Measurements from ENCODE around the gene NEK7.

The NEK7 gene

GRCh38 chr1:198281911-198282310, 125.1 kb downstream of the NEK7 start:
- Histone ChIP-seq H3K27me3 (ENCODE audit: control insufficient read depth, insufficient read depth, low read length) (no peaks in the 10 kb centered on the region), H3K9me3 (ENCODE audit: control insufficient read depth, insufficient read depth, low read length) (no peaks in the 10 kb centered on the region), H3K36me3 (ENCODE audit: control insufficient read depth, insufficient read depth, low read length) (no peaks in the 10 kb centered on the region), H3K27ac (ENCODE audit: low read length) (no peak overlapping the region), H3K4me3 (ENCODE audit: low read length) (no peak overlapping the region), H3K4me1 (ENCODE audit: control insufficient read depth, insufficient read depth, low read length) (no peaks in the 10 kb centered on the region)
- no peak for DNase-seq (ENCODE audit: low read depth, low spot score)
- WGBS (ENCODE audit: insufficient coverage, insufficient read length), result 100% methylated on average over 1 of the region's 1 CpG

- no CpG with 5 or more reads among the region's 6 CpGs for WGBS (ENCODE audit: insufficient coverage, insufficient read length)
- DNase-seq (ENCODE audit: low read depth, low spot score), result no peak
Measured at GRCh38 chr1:198283222-198283621, 126.4 kb downstream of the NEK7 start.

GRCh38 chr1:198287916-198288315, 131.1 kb downstream of the NEK7 start:
- Histone ChIP-seq H3K9me3 (ENCODE audit: control insufficient read depth, insufficient read depth, low read length) (no peaks in the 10 kb centered on the region), H3K4me3 (ENCODE audit: low read length) (no peak overlapping the region), H3K36me3 (ENCODE audit: control insufficient read depth, insufficient read depth, low read length) (no peaks in the 10 kb centered on the region), H3K4me1 (ENCODE audit: control insufficient read depth, insufficient read depth, low read length) (no peaks in the 10 kb centered on the region), H3K27ac (ENCODE audit: low read length) (no peak overlapping the region), H3K27me3 (ENCODE audit: control insufficient read depth, insufficient read depth, low read length) (no peaks in the 10 kb centered on the region)
- WGBS (ENCODE audit: insufficient coverage, insufficient read length), result no CpG with 5 or more reads among the region's 4 CpGs
- DNase-seq (ENCODE audit: low read depth, low spot score), result no peak

More at GRCh38 chr1:198283222-198283621, 126.4 kb downstream of the NEK7 start:
- Histone ChIP-seq H3K4me1 (ENCODE audit: control insufficient read depth, insufficient read depth, low read length) (no peaks in the 10 kb centered on the region), H3K9me3 (ENCODE audit: control insufficient read depth, insufficient read depth, low read length) (no peaks in the 10 kb centered on the region), H3K27ac (ENCODE audit: low read length) (no peak overlapping the region), H3K4me3 (ENCODE audit: low read length) (no peak overlapping the region), H3K27me3 (ENCODE audit: control insufficient read depth, insufficient read depth, low read length) (no peaks in the 10 kb centered on the region), H3K36me3 (ENCODE audit: control insufficient read depth, insufficient read depth, low read length) (no peaks in the 10 kb centered on the region)

- WGBS (ENCODE audit: insufficient coverage, insufficient read length), result no CpG with 5 or more reads among the region's 7 CpGs
- Histone ChIP-seq H3K4me1 (ENCODE audit: control insufficient read depth, insufficient read depth, low read length) (no peaks in the 10 kb centered on the region), H3K36me3 (ENCODE audit: control insufficient read depth, insufficient read depth, low read length) (no peaks in the 10 kb centered on the region), H3K27me3 (ENCODE audit: control insufficient read depth, insufficient read depth, low read length) (no peaks in the 10 kb centered on the region), H3K9me3 (ENCODE audit: control insufficient read depth, insufficient read depth, low read length) (no peaks in the 10 kb centered on the region), H3K27ac (ENCODE audit: low read length) (no peak overlapping the region), H3K4me3 (ENCODE audit: low read length) (no peak overlapping the region)
- DNase-seq (ENCODE audit: low read depth, low spot score), result no peak
Measured at GRCh38 chr1:198290089-198290683, 133.4 kb downstream of the NEK7 start.

- H3K9me3 ChIP-seq (ENCODE audit: control insufficient read depth, insufficient read depth, low read length), result no peaks in the 10 kb centered on the region
- H3K36me3 ChIP-seq (ENCODE audit: control insufficient read depth, insufficient read depth, low read length), result no peaks in the 10 kb centered on the region
- no peaks in the 10 kb centered on the region for H3K27me3 ChIP-seq (ENCODE audit: control insufficient read depth, insufficient read depth, low read length)
- no peak overlapping the region for H3K4me3 ChIP-seq (ENCODE audit: low read length)
- DNase-seq (ENCODE audit: low read depth, low spot score), result no peak
- H3K4me1 ChIP-seq (ENCODE audit: control insufficient read depth, insufficient read depth, low read length), result no peaks in the 10 kb centered on the region
- no peak overlapping the region for H3K27ac ChIP-seq (ENCODE audit: low read length)
Measured at GRCh38 chr1:198291036-198291435, 134.2 kb downstream of the NEK7 start.

GRCh38 chr1:198291924-198292323, 135.1 kb downstream of the NEK7 start:
- Histone ChIP-seq H3K9me3 (ENCODE audit: control insufficient read depth, insufficient read depth, low read length) (no peaks in the 10 kb centered on the region), H3K4me3 (ENCODE audit: low read length) (no peak overlapping the region), H3K4me1 (ENCODE audit: control insufficient read depth, insufficient read depth, low read length) (no peaks in the 10 kb centered on the region), H3K27ac (ENCODE audit: low read length) (no peak overlapping the region), H3K27me3 (ENCODE audit: control insufficient read depth, insufficient read depth, low read length) (no peaks in the 10 kb centered on the region), H3K36me3 (ENCODE audit: control insufficient read depth, insufficient read depth, low read length) (no peaks in the 10 kb centered on the region)
- no peak for DNase-seq (ENCODE audit: low read depth, low spot score)

- no peaks in the 10 kb centered on the region for H3K4me1 ChIP-seq (ENCODE audit: control insufficient read depth, insufficient read depth, low read length)
- no peaks in the 10 kb centered on the region for H3K27me3 ChIP-seq (ENCODE audit: control insufficient read depth, insufficient read depth, low read length)
- no CpG with 5 or more reads among the region's 8 CpGs for WGBS (ENCODE audit: insufficient coverage, insufficient read length)
- DNase-seq (ENCODE audit: low read depth, low spot score), result no peak
- no peaks in the 10 kb centered on the region for H3K9me3 ChIP-seq (ENCODE audit: control insufficient read depth, insufficient read depth, low read length)
- H3K36me3 ChIP-seq (ENCODE audit: control insufficient read depth, insufficient read depth, low read length), result no peaks in the 10 kb centered on the region
- H3K27ac ChIP-seq (ENCODE audit: low read length), result no peak overlapping the region
- no peak overlapping the region for H3K4me3 ChIP-seq (ENCODE audit: low read length)
Measured at GRCh38 chr1:198295225-198295624, 138.4 kb downstream of the NEK7 start.

GRCh38 chr1:198295971-198296370, 139.2 kb downstream of the NEK7 start:
- H3K4me3 ChIP-seq (ENCODE audit: low read length), result no peak overlapping the region
- H3K4me1 ChIP-seq (ENCODE audit: control insufficient read depth, insufficient read depth, low read length), result no peaks in the 10 kb centered on the region
- WGBS (ENCODE audit: insufficient coverage, insufficient read length), result no CpG with 5 or more reads among the region's 4 CpGs
- DNase-seq (ENCODE audit: low read depth, low spot score), result no peak
- H3K9me3 ChIP-seq (ENCODE audit: control insufficient read depth, insufficient read depth, low read length), result no peaks in the 10 kb centered on the region
- H3K27me3 ChIP-seq (ENCODE audit: control insufficient read depth, insufficient read depth, low read length), result no peaks in the 10 kb centered on the region
- H3K36me3 ChIP-seq (ENCODE audit: control insufficient read depth, insufficient read depth, low read length), result no peaks in the 10 kb centered on the region
- H3K27ac ChIP-seq (ENCODE audit: low read length), result no peak overlapping the region

GRCh38 chr1:198297281-198297680, 140.5 kb downstream of the NEK7 start:
- Histone ChIP-seq H3K4me3 (ENCODE audit: low read length) (no peak overlapping the region), H3K4me1 (ENCODE audit: control insufficient read depth, insufficient read depth, low read length) (no peaks in the 10 kb centered on the region), H3K36me3 (ENCODE audit: control insufficient read depth, insufficient read depth, low read length) (no peaks in the 10 kb centered on the region), H3K9me3 (ENCODE audit: control insufficient read depth, insufficient read depth, low read length) (no peaks in the 10 kb centered on the region), H3K27me3 (ENCODE audit: control insufficient read depth, insufficient read depth, low read length) (no peaks in the 10 kb centered on the region), H3K27ac (ENCODE audit: low read length) (no peak overlapping the region)
- 100% methylated on average over 1 of the region's 2 CpGs for WGBS (ENCODE audit: insufficient coverage, insufficient read length)
- no peak for DNase-seq (ENCODE audit: low read depth, low spot score)

GRCh38 chr1:198298640-198299039, 141.8 kb downstream of the NEK7 start:
- Histone ChIP-seq H3K27me3 (ENCODE audit: control insufficient read depth, insufficient read depth, low read length) (no peaks in the 10 kb centered on the region), H3K4me3 (ENCODE audit: low read length) (no peak overlapping the region), H3K36me3 (ENCODE audit: control insufficient read depth, insufficient read depth, low read length) (no peaks in the 10 kb centered on the region), H3K9me3 (ENCODE audit: control insufficient read depth, insufficient read depth, low read length) (no peaks in the 10 kb centered on the region), H3K27ac (ENCODE audit: low read length) (no peak overlapping the region), H3K4me1 (ENCODE audit: control insufficient read depth, insufficient read depth, low read length) (no peaks in the 10 kb centered on the region)
- whole genome bisulfite sequencing (ENCODE audit: insufficient coverage, insufficient read length), result no CpG with 5 or more reads among the region's 6 CpGs
- no peak for DNase-seq (ENCODE audit: low read depth, low spot score)

GRCh38 chr1:198300451-198300850, 143.7 kb downstream of the NEK7 start:
- no peaks in the 10 kb centered on the region for H3K4me1 ChIP-seq (ENCODE audit: control insufficient read depth, insufficient read depth, low read length)
- no peak for DNase-seq (ENCODE audit: low read depth, low spot score)
- no CpG with 5 or more reads among the region's 1 CpG for WGBS (ENCODE audit: insufficient coverage, insufficient read length)
- no peak overlapping the region for H3K4me3 ChIP-seq (ENCODE audit: low read length)
- no peaks in the 10 kb centered on the region for H3K36me3 ChIP-seq (ENCODE audit: control insufficient read depth, insufficient read depth, low read length)
- no peaks in the 10 kb centered on the region for H3K27me3 ChIP-seq (ENCODE audit: control insufficient read depth, insufficient read depth, low read length)
- no peak overlapping the region for H3K27ac ChIP-seq (ENCODE audit: low read length)
- no peaks in the 10 kb centered on the region for H3K9me3 ChIP-seq (ENCODE audit: control insufficient read depth, insufficient read depth, low read length)

Data from iPS DF 6.9 (cell line).